Measurements from ENCODE around the gene TRIP4. TPM values are rescaled to one million over a fixed set of nuclear protein-coding genes. Genes with fewer than 3 reads are reported as not detected.
"Not testable (repeated sequence)": the region's sequence is repeated elsewhere in the genome, so short reads cannot be mapped to it uniquely, and the experiment has no call there.

TRIP4 gene
- polyA plus RNA-seq (2012; ENCODE audit: insufficient read depth, insufficient read length): 26.6 TPM

- DNase-seq (ENCODE audit: low read depth, low spot score): peak; percentile 96
- H3K4me3 ChIP-seq (ENCODE audit: low read length): peak within 1 kb of the TSS; percentile 75
These were observed at the start of gene TRIP4 for GRCh38 chr15:64387562-64388168. TSS of gene TRIP4 (plus strand) at chr15:64387836. CDS start at chr15:64387864, 28 bp downstream.

- H3K4me3 ChIP-seq (ENCODE audit: low read length): no peak overlapping the region
- no peak for DNase-seq (ENCODE audit: low read depth, low spot score)
These were observed 47.3 kb upstream of the TRIP4 start for GRCh38 chr15:64340355-64340754.

GRCh38 chr15:64341961-64342360 is 45.7 kb upstream of the TRIP4 start:
- DNase-seq (ENCODE audit: low read depth, low spot score): no peak
- no peak overlapping the region for H3K4me3 ChIP-seq (ENCODE audit: low read length)

GRCh38 chr15:64343222-64343621 is 44.4 kb upstream of the TRIP4 start:
- no peak overlapping the region for H3K4me3 ChIP-seq (ENCODE audit: low read length)
- no peak for DNase-seq (ENCODE audit: low read depth, low spot score)

GRCh38 chr15:64343841-64344240 is 43.8 kb upstream of the TRIP4 start:
- H3K4me3 ChIP-seq (ENCODE audit: low read length): no peak overlapping the region
- no peak for DNase-seq (ENCODE audit: low read depth, low spot score)

- DNase-seq (ENCODE audit: low read depth, low spot score): no peak
- H3K4me3 ChIP-seq (ENCODE audit: low read length): no peak overlapping the region
These were observed 42.9 kb upstream of the TRIP4 start for GRCh38 chr15:64344651-64345294.

GRCh38 chr15:64346242-64346641 is 41.4 kb upstream of the TRIP4 start:
- H3K4me3 ChIP-seq (ENCODE audit: low read length); DNase-seq (ENCODE audit: low read depth, low spot score): not testable (repeated sequence)

GRCh38 chr15:64348455-64348854 is 39.2 kb upstream of the TRIP4 start:
- no peak overlapping the region for H3K4me3 ChIP-seq (ENCODE audit: low read length)
- no peak for DNase-seq (ENCODE audit: low read depth, low spot score)

- no peak for DNase-seq (ENCODE audit: low read depth, low spot score)
- H3K4me3 ChIP-seq (ENCODE audit: low read length): no peak overlapping the region
These were observed 38.3 kb upstream of the TRIP4 start for GRCh38 chr15:64349375-64349774.

GRCh38 chr15:64351265-64351664 is 36.4 kb upstream of the TRIP4 start:
- DNase-seq (ENCODE audit: low read depth, low spot score): no peak
- H3K4me3 ChIP-seq (ENCODE audit: low read length): no peak overlapping the region

GRCh38 chr15:64354688-64355344 is 32.8 kb upstream of the TRIP4 start:
- no peak for DNase-seq (ENCODE audit: low read depth, low spot score)
- peak overlapping the region; percentile 95 for H3K4me3 ChIP-seq (ENCODE audit: low read length)

GRCh38 chr15:64355348-64355943 is 32.2 kb upstream of the TRIP4 start:
- H3K4me3 ChIP-seq (ENCODE audit: low read length): peak overlapping the region; percentile 95
- peak; percentile 16 for DNase-seq (ENCODE audit: low read depth, low spot score)

GRCh38 chr15:64355944-64356709 is 31.5 kb upstream of the TRIP4 start, which contains the start of gene CSNK1G1:
TSS of gene CSNK1G1 (minus strand) at chr15:64356173. CDS start at chr15:64300499, 55,674 bp downstream.
- peak within 1 kb of the TSS; percentile 95 for H3K4me3 ChIP-seq (ENCODE audit: low read length)
- DNase-seq (ENCODE audit: low read depth, low spot score): peak; percentile 98

- peak overlapping the region; percentile 95 for H3K4me3 ChIP-seq (ENCODE audit: low read length)
- DNase-seq (ENCODE audit: low read depth, low spot score): no peak
These were observed 31.0 kb upstream of the TRIP4 start for GRCh38 chr15:64356710-64357040.

- DNase-seq (ENCODE audit: low read depth, low spot score): no peak
- H3K4me3 ChIP-seq (ENCODE audit: low read length): no peak overlapping the region
These were observed 26.4 kb upstream of the TRIP4 start for GRCh38 chr15:64361259-64361658.

- H3K4me3 ChIP-seq (ENCODE audit: low read length): no peak overlapping the region
- no peak for DNase-seq (ENCODE audit: low read depth, low spot score)
These were observed 18.5 kb upstream of the TRIP4 start for GRCh38 chr15:64369078-64369607.

GRCh38 chr15:64371383-64371782 is 16.3 kb upstream of the TRIP4 start:
- H3K4me3 ChIP-seq (ENCODE audit: low read length); DNase-seq (ENCODE audit: low read depth, low spot score): not testable (repeated sequence)

- DNase-seq (ENCODE audit: low read depth, low spot score): no peak
These were observed 14.3 kb upstream of the TRIP4 start for GRCh38 chr15:64373360-64373759.

More at GRCh38 chr15:64373360-64373759, 14.3 kb upstream of the TRIP4 start:
- no peak overlapping the region for H3K4me3 ChIP-seq (ENCODE audit: low read length)

Data from Jurkat, Clone E6-1 (cell line).